Adrenal gland (tissue), 12 donors: ENCODE measurements around the gene LAMA2. TPM values are rescaled to one million over a fixed set of nuclear protein-coding genes. Genes with fewer than 3 reads are reported as not detected.

ENCODE experiments used
- DNase-seq, 7 donors: peaks; one replicate each; pipeline ENCODE4 v3.0.0-alpha.2; 2019 to 2020
- H3K27ac ChIP-seq, 5 donors: fragments of 200-600 bp; sonication (generic) in 4 of 5; 1 replicate in 3 of 5; 2 replicates in 2 of 5; pipeline versions ENCODE4 v1.5.1 to v1.8.0; 2016 to 2020; ENCODE audit warnings: mild to moderate bottlenecking in 1 of 5
- H3K27me3 ChIP-seq: fragments of 200-600 bp; 2 replicates; pipeline ENCODE4 v1.8.0; 2021
- H3K36me3 ChIP-seq, 2 donors: fragments of 200-600 bp; replicated peaks in 1 of 2; 1 replicate in 1 of 2; 2 replicates in 1 of 2; pipeline versions ENCODE4 v1.5.1 to v1.8.0; 2018 to 2022
- H3K4me1 ChIP-seq, 2 donors: fragments of 200-600 bp; replicated peaks in 1 of 2; 1 replicate in 1 of 2; 2 replicates in 1 of 2; pipeline versions ENCODE4 v1.5.1 to v1.8.0; 2018 to 2021
- H3K4me3 ChIP-seq, 4 donors: fragments of 200-600 bp; sonication (generic) in 3 of 4; one replicate each; pipeline ENCODE4 v1.5.1; 2016 to 2018
- H3K9me3 ChIP-seq, 3 donors: fragments of 200-600 bp; sonication (generic) in 1 of 3; replicated peaks in 1 of 3; 1 replicate in 2 of 3; 2 replicates in 1 of 3; pipeline versions ENCODE4 v1.5.1 to v1.8.0; 2016 to 2021
- POLR2A ChIP-seq, 2 donors: fragments of 450-650 bp; IDR thresholded peaks; one replicate each; pipeline ENCODE4 v1.6.1; 2017; ENCODE audit warnings: antibody characterized with exemption in 2 of 2, mild to moderate bottlenecking in 2 of 2, moderate library complexity in 1 of 2
- WGBS, 4 donors: extraction: QIAGEN DNeasy Blood & Tissue Kit in 2 of 4; methylation state at CpG; one replicate each; pipeline versions ENCODE4 v1.1.5 to v1.1.7; 2013 to 2017; 5-methylcytosine and 5-hydroxymethylcytosine counted together
- intact Hi-C, 2 donors: fragments of 100-400 bp; cut with DNase I; formaldehyde crosslinking; loops; one replicate each; pipeline versions ENCODE4 v1.14.1 to v1.15.0; 2022 to 2023
- polyA plus RNA-seq, 3 donors: library from polyadenylated mRNA; stranded (reverse); fragments of 200-250 nt in 2 of 3; fragments of 350-450 nt in 1 of 3; fragmentation: Illumina TruSeq in 1 of 3; extraction: RNeasy Lipid Tissue Mini Kit (QIAGEN cat#74804) in 1 of 3; gene quantifications; one replicate each; pipeline ENCODE4 v1.2.3, GENCODE V29; 2013 to 2014
- total RNA-seq, 9 donors: library from RNA; depleted of rRNA in 4 of 9; stranded (reverse); fragments of >200 nt in 4 of 9; fragments of 120-200 nt in 1 of 9; fragmentation: NEBNext Ultra II Directional in 1 of 9; extraction: Animal tissue kit (Norgen Biotek cat#: 25700) in 1 of 9; gene quantifications; one replicate each; pipeline versions ENCODE4 v1.1.0 to v1.2.4, GENCODE V29; 2013 to 2023
- TF ChIP-seq, protein P1 (sequence below), 6 experiments: fragments of 450-650 bp in 4 of 6; fragments of 200-600 bp in 2 of 6; sonication (generic) in 1 of 6; IDR thresholded peaks; 1 replicate in 5 of 6; 2 replicates in 1 of 6; pipeline versions ENCODE4 v1.5.1 to v1.8.0; 2016 to 2021; ENCODE audit warnings: antibody characterized with exemption in 6 of 6, mild to moderate bottlenecking in 2 of 6, moderate library complexity in 1 of 6
- donor health status: healthy with polysubstance abuse.
- donor health status: Bipolar disorder and iron deficiency.
- donor health status: DM: yes; HTN: yes; CAD: no.
- donor health status: DM: no; HTN: no; CAD: no.
- donor health status: DM: no; HTN: no; CAD: no.
- donor health status: DM: yes; HTN: yes; CAD: no.

The LAMA2 gene
- total and polyA plus RNA-seq, 12 donors: 5.8 to 105 (median 38.9) TPM

DNA sequence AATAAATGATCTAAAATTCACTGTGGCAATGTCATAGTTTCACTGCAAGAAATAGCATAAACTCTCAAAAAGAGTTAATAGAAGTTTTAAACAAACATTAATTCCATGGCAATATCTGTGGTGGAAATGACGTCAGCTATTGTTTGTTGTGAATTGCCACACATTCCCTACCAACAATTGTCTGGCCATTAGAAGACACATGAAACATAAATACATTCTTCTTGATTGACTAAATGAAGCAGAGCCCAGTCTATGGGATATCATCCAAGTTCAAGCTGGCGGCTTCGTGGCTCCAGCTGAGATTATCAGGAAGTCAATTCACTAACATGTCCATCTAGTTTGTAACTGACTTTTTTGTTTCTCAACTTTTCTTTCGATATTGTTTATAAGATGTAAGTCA is 458.0 kb downstream of the LAMA2 start:
- intact Hi-C loops: no loop called here
- no peak for TF ChIP-seq POLR2A (IDR thresholded peaks at IDR 0.05)
- TF ChIP-seq, protein P1, sequence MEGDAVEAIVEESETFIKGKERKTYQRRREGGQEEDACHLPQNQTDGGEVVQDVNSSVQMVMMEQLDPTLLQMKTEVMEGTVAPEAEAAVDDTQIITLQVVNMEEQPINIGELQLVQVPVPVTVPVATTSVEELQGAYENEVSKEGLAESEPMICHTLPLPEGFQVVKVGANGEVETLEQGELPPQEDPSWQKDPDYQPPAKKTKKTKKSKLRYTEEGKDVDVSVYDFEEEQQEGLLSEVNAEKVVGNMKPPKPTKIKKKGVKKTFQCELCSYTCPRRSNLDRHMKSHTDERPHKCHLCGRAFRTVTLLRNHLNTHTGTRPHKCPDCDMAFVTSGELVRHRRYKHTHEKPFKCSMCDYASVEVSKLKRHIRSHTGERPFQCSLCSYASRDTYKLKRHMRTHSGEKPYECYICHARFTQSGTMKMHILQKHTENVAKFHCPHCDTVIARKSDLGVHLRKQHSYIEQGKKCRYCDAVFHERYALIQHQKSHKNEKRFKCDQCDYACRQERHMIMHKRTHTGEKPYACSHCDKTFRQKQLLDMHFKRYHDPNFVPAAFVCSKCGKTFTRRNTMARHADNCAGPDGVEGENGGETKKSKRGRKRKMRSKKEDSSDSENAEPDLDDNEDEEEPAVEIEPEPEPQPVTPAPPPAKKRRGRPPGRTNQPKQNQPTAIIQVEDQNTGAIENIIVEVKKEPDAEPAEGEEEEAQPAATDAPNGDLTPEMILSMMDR (IDR thresholded peaks at IDR 0.05): no peak
- no peaks in the 10 kb centered on the region for H3K4me1 ChIP-seq
- H3K27me3 ChIP-seq: no peaks in the 10 kb centered on the region
- no peak for DNase-seq
- H3K9me3 ChIP-seq: no peaks in the 10 kb centered on the region
- 78 to 89% (median 81%) methylated on average over 4 of the region's 4 CpGs for WGBS, 4 donors
- H3K4me3 ChIP-seq: no peak overlapping the region
- H3K27ac ChIP-seq: no peak overlapping the region
- no peaks in the 10 kb centered on the region for H3K36me3 ChIP-seq

DNA sequence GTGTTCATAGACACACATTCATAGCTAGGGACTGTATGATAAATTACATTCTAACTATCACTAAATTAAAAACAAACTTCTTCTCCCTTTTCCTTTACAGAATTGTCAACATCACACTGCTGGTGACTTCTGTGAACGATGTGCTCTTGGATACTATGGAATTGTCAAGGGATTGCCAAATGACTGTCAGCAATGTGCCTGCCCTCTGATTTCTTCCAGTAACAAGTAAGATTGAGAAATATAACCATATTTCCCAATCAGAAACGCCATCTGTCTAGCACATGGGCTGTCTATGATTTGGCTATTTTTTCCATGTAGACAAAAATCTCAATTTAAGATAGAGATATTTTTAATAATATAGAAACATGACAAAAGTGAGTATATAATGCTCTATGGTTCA is 459.3 kb downstream of the LAMA2 start:
- Histone ChIP-seq H3K4me3 (no peak overlapping the region), H3K36me3 (no peaks in the 10 kb centered on the region), H3K9me3 (no peaks in the 10 kb centered on the region), H3K4me1 (no peaks in the 10 kb centered on the region), H3K27me3 (no peaks in the 10 kb centered on the region), H3K27ac (no peak overlapping the region)
- no peak for DNase-seq
- TF ChIP-seq, protein P1 (IDR thresholded peaks at IDR 0.05): no peak
- TF ChIP-seq POLR2A (IDR thresholded peaks at IDR 0.05): no peak
- intact Hi-C loops: no loop called here
- 60 to 76% (median 73%) methylated on average over 2 of the region's 2 CpGs for WGBS, 4 donors

DNA sequence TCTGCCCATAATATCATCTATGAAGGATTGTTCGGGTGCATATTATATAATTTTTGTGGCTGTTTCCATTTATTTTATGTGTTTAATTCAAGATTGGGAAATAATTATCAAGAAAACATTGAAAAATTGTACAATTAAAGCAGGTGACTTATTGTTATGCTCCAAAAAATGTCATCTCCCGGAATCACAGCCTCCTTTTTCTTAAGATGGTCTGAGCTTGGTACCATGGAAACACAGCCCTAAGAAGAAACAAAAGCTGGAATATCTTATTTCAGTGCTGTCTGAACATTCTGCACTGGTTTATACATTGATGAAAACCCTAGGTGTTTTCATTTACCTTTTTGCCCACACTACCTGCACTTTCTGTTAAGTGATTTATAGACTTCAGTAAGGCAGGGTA is 459.9 kb downstream of the LAMA2 start:
- H3K27ac ChIP-seq: no peak overlapping the region
- TF ChIP-seq, protein P1 (IDR thresholded peaks at IDR 0.05): no peak
- TF ChIP-seq POLR2A (IDR thresholded peaks at IDR 0.05): no peak
- intact Hi-C loops: no loop called here
- no peaks in the 10 kb centered on the region for H3K27me3 ChIP-seq
- H3K9me3 ChIP-seq: no peaks in the 10 kb centered on the region
- 72 to 84% (median 78%) methylated on average over 2 of the region's 2 CpGs for WGBS, 4 donors
- no peaks in the 10 kb centered on the region for H3K4me1 ChIP-seq
- no peak overlapping the region for H3K4me3 ChIP-seq
- no peak for DNase-seq
- H3K36me3 ChIP-seq: no peaks in the 10 kb centered on the region

DNA sequence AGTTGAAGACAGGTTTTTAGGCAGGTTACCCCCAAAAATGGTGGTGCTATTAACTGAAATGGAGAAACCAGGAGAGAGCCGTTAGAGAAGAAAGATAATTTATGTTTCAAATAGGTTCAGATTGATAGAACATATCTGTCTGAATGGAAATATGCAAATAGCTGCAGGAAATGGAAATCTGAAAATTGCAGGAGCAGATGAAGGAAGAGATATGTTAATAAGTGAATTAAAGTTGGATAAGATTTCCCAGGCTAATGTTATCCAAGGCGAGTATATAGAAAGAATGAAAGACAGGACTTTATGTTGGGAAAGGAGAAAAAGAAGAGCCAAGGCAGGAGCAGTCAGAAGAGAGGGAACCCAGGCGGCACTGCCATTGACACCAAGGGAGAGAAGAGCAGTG is 461.4 kb downstream of the LAMA2 start:
- H3K27ac ChIP-seq: no peak overlapping the region
- H3K4me1 ChIP-seq: no peaks in the 10 kb centered on the region
- TF ChIP-seq, protein P1 (IDR thresholded peaks at IDR 0.05): no peak
- TF ChIP-seq POLR2A (IDR thresholded peaks at IDR 0.05): no peak
- no peaks in the 10 kb centered on the region for H3K9me3 ChIP-seq
- intact Hi-C loops: no loop called here
- no peaks in the 10 kb centered on the region for H3K36me3 ChIP-seq
- no peak for DNase-seq
- WGBS, 4 donors: 73 to 81% (median 79%) methylated on average over 3 of the region's 3 CpGs
- no peaks in the 10 kb centered on the region for H3K27me3 ChIP-seq
- no peak overlapping the region for H3K4me3 ChIP-seq
